GM10248 (cell line): ENCODE results near the gene RASAL2.

Experiments used
- CTCF ChIA-PET: fragments of 300-600 bp; sonication (Branson Sonifier 250); formaldehyde crosslinking; extraction: SDS; loops from one replicate; lab custom pipeline; 2021; ENCODE audit warnings: antibody characterized with exemption; lab: Yijun Ruan, JAX
- POLR2A ChIA-PET: fragments of 350-650 bp; sonication (Branson Sonifier 250); formaldehyde crosslinking; extraction: SDS; loops from one replicate; lab custom pipeline; 2020; ENCODE audit warnings: antibody characterized with exemption; lab: Yijun Ruan, JAX
- DNase-seq: peaks from one replicate; pipeline ENCODE4 v3.0.0; 2012; ENCODE audit errors: extremely low spot score
- TF ChIP-seq, protein P1 (sequence below): IDR thresholded peaks from 2 replicates; pipeline ENCODE4 v1.5.1; 2012; ENCODE audit warnings: mild to moderate bottlenecking, low read depth; ENCODE audit errors: extremely low read depth, missing control alignments, control extremely low read depth

The RASAL2 gene

DNA sequence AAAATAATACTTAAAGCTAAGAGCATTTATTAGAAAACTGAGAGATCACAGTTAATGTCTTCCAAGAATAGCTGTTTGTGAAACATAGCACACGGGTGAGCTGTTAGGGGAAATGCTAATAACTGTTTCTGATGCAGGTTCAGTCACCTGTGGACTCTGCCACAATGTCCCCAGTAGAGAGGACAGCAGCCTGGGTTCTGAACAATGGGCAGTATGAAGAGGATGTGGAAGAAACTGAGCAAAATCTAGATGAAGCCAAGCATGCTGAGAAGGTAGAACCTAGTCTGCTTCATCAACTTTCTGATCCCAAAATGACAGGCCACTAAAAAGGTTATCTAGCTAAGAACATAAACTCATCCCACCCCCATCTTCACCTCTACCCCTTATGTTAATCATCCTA, 370.2 kb downstream of the RASAL2 start:
- no peak for DNase-seq
- CTCF ChIA-PET, result interaction anchor here (1.4 kb wide), 1 partner anchor 12 kb away, joined by 5 read pairs; no protein-coding TSS in a partner anchor
- POLR2A ChIA-PET, result no interaction called here
- TF ChIP-seq, protein P1, sequence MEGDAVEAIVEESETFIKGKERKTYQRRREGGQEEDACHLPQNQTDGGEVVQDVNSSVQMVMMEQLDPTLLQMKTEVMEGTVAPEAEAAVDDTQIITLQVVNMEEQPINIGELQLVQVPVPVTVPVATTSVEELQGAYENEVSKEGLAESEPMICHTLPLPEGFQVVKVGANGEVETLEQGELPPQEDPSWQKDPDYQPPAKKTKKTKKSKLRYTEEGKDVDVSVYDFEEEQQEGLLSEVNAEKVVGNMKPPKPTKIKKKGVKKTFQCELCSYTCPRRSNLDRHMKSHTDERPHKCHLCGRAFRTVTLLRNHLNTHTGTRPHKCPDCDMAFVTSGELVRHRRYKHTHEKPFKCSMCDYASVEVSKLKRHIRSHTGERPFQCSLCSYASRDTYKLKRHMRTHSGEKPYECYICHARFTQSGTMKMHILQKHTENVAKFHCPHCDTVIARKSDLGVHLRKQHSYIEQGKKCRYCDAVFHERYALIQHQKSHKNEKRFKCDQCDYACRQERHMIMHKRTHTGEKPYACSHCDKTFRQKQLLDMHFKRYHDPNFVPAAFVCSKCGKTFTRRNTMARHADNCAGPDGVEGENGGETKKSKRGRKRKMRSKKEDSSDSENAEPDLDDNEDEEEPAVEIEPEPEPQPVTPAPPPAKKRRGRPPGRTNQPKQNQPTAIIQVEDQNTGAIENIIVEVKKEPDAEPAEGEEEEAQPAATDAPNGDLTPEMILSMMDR, result no peak

DNA sequence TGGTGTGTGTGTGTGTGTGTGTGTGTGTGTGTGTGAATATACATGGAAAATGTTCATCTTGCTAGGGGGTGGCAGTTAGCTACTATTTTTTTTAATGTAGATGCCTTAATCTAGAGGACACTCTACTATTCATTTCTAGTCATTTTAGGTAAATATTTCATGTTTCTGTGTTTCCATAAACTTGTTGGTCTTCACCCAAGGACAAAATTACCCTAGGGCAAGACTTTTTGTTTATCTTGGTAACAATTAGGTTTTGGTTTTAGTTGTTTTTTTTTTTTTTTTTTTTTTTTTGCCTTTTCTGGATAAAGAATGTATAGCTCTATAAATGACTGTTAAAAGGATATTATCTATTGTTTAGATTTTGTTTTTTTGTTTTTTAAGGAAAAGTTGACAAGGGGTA, 370.7 kb downstream of the RASAL2 start:
- CTCF ChIA-PET, result interaction anchor here (1.4 kb wide), 1 partner anchor 11 kb away, joined by 5 read pairs; no protein-coding TSS in a partner anchor
- POLR2A ChIA-PET, result no interaction called here

GRCh38 chr1:178465011-178465410, 371.1 kb downstream of the RASAL2 start:
- POLR2A ChIA-PET, result no interaction called here
- DNase-seq, result no peak
- TF ChIP-seq, protein P1, result no peak
- CTCF ChIA-PET, result interaction anchor here (1.4 kb wide), 1 partner anchor 11 kb away, joined by 5 read pairs; no protein-coding TSS in a partner anchor

More for the DNA sequence above, 370.7 kb downstream of the RASAL2 start:
- TF ChIP-seq, protein P1, result no peak
- no peak for DNase-seq

DNA sequence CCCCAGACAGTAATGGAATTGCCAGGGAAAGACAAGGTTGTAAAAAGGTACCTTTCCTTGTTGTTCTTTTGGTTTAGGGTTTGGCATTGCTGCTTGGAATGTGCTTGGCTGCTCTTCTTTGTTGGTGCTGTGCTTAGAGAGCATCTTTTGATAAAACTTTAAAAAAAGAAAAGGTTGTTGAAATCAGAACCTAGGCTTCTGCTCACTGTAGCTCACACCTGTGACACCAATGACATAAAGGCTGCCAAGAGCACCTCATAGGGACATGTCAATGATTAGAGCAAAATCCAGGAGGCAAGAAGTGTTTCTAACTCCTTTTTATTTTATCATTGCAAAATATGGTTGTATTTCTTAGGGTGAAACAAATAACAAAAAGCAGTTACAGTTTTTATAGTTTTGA, 373.9 kb downstream of the RASAL2 start:
- ChIA-PET POLR2A (no interaction called here), CTCF (interaction anchor here (1.6 kb wide), 1 partner anchor 157 kb away, joined by 3 read pairs; no protein-coding TSS in a partner anchor)
- TF ChIP-seq, protein P1, result no peak
- no peak for DNase-seq

- POLR2A ChIA-PET, result no interaction called here
- CTCF ChIA-PET, result interaction anchor here (2.0 kb wide), 1 partner anchor 30 kb away, joined by 6 read pairs; no protein-coding TSS in a partner anchor
- TF ChIP-seq, protein P1, result no peak
- no peak for DNase-seq
These were observed 376.6 kb downstream of the RASAL2 start for GRCh38 chr1:178470411-178470960.

DNA sequence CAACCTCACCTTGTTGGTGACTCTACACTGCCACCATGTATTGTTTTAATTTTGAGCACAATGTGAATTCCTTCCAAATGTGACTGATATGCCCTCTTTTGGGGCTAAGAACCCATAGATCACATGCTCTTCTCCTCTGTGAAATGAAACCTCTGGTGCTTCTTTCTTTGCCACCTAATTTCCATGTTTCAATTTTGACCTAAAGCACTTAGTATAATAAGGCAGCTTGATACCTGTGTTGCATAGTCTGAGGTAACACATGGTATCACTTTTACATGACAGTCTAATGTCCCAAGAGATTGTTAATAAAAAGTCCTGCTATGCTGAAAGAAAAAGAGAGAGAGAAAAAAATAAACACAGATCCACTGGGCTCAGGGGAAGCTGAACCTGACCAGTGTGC, 378.6 kb downstream of the RASAL2 start:
- CTCF ChIA-PET, result interaction anchor here (1.0 kb wide), 1 partner anchor 30 kb away, joined by 4 read pairs; no protein-coding TSS in a partner anchor
- TF ChIP-seq, protein P1, result no peak
- DNase-seq, result no peak
- POLR2A ChIA-PET, result no interaction called here
